ACC112 (cell line): ENCODE data around the gene VEGFB.

Source experiments
- H2AFZ ChIP-seq: fragments of 200-600 bp; sonication (generic); one replicate; pipeline ENCODE4 v1.6.0; 2017; ENCODE audit warnings: antibody characterized with exemption, low read length; ENCODE audit not compliant: unreplicated experiment
- H3K27ac ChIP-seq: fragments of 200-600 bp; sonication (generic); 2 replicates; pipeline ENCODE4 v1.5.1; 2014; ENCODE audit warnings: low read depth, mild to moderate bottlenecking, antibody characterized with exemption, low read length, moderate library complexity
- H3K27me3 ChIP-seq: fragments of 200-600 bp; sonication (generic); 2 replicates; pipeline ENCODE4 v1.6.1; 2014; ENCODE audit warnings: mild to moderate bottlenecking, antibody characterized with exemption, low read length, moderate library complexity, mixed read lengths; ENCODE audit not compliant: insufficient read depth
- H3K36me3 ChIP-seq: fragments of 200-600 bp; sonication (generic); 2 replicates; pipeline ENCODE4 v1.6.1; 2016; ENCODE audit warnings: mild to moderate bottlenecking, antibody characterized with exemption, low read length, moderate library complexity, mixed read lengths; ENCODE audit not compliant: insufficient read depth
- H3K4me1 ChIP-seq: fragments of 200-600 bp; sonication (generic); one replicate; pipeline ENCODE4 v1.6.1; 2016; ENCODE audit warnings: low read length, mixed read lengths; ENCODE audit not compliant: insufficient read depth, unreplicated experiment, control insufficient read depth
- H3K4me3 ChIP-seq: fragments of 200-600 bp; sonication (generic); 2 replicates; pipeline ENCODE4 v1.5.1; 2014; ENCODE audit warnings: mild to moderate bottlenecking, low read depth, low read length
- H3K79me2 ChIP-seq: fragments of 200-600 bp; sonication (generic); one replicate; pipeline ENCODE4 v1.6.0; 2016; ENCODE audit warnings: low read length; ENCODE audit not compliant: control insufficient read depth, unreplicated experiment, insufficient read depth

The VEGFB gene

GRCh38 chr11:64253481-64253880 is 19.1 kb downstream of the VEGFB start:
- Histone ChIP-seq H3K79me2 (peaks cover 21% of the 10 kb centered on the region), H3K36me3 (0 out of 2 replicates have a peak, but pooled peaks cover 4% of the 10 kb centered on the region), H2AFZ (no peak overlapping the region), H3K4me3 (no peak overlapping the region), H3K27ac (no peak overlapping the region), H3K4me1 (peaks cover 18% of the 10 kb centered on the region), H3K27me3 (no peaks in the 10 kb centered on the region)

GRCh38 chr11:64254326-64254725 is 19.9 kb downstream of the VEGFB start:
- H3K36me3 ChIP-seq: peaks cover 6% of the 10 kb centered on the region; the same call in 1 of the 2 replicates
- H3K4me1 ChIP-seq: peaks cover 18% of the 10 kb centered on the region
- no peaks in the 10 kb centered on the region for H3K27me3 ChIP-seq
- H2AFZ ChIP-seq: no peak overlapping the region
- H3K27ac ChIP-seq: no peak overlapping the region
- peaks cover 21% of the 10 kb centered on the region for H3K79me2 ChIP-seq
- no peak overlapping the region for H3K4me3 ChIP-seq

GRCh38 chr11:64255135-64256128 is 21.0 kb downstream of the VEGFB start:
- H3K4me3 ChIP-seq: no peak overlapping the region
- peaks cover 14% of the 10 kb centered on the region for H3K36me3 ChIP-seq
- peaks cover 21% of the 10 kb centered on the region for H3K79me2 ChIP-seq
- H2AFZ ChIP-seq: no peak overlapping the region
- peaks cover 18% of the 10 kb centered on the region for H3K4me1 ChIP-seq
- H3K27me3 ChIP-seq: no peaks in the 10 kb centered on the region
- no peak overlapping the region for H3K27ac ChIP-seq

- Histone ChIP-seq H3K79me2 (peaks cover 21% of the 10 kb centered on the region), H2AFZ (no peak overlapping the region), H3K4me1 (peaks cover 13% of the 10 kb centered on the region), H3K4me3 (no peak overlapping the region), H3K36me3 (peaks cover 14% of the 10 kb centered on the region), H3K27me3 (no peaks in the 10 kb centered on the region), H3K27ac (no peak overlapping the region)
Measured at GRCh38 chr11:64256300-64256699, 21.9 kb downstream of the VEGFB start.

- peaks cover 23% of the 10 kb centered on the region for H3K36me3 ChIP-seq
- peaks cover 16% of the 10 kb centered on the region for H3K4me1 ChIP-seq
Measured at GRCh38 chr11:64258356-64258755, 24.0 kb downstream of the VEGFB start.

GRCh38 chr11:64258946-64259532 is 24.7 kb downstream of the VEGFB start:
- Histone ChIP-seq H3K36me3 (peaks cover 23% of the 10 kb centered on the region), H3K79me2 (no peaks in the 10 kb centered on the region), H3K27ac (no peak overlapping the region), H3K4me1 (peaks cover 12% of the 10 kb centered on the region), H3K4me3 (no peak overlapping the region), H2AFZ (no peak overlapping the region), H3K27me3 (no peaks in the 10 kb centered on the region)

More at GRCh38 chr11:64258356-64258755, 24.0 kb downstream of the VEGFB start:
- H2AFZ ChIP-seq: no peak overlapping the region
- no peak overlapping the region for H3K27ac ChIP-seq
- no peaks in the 10 kb centered on the region for H3K27me3 ChIP-seq
- H3K4me3 ChIP-seq: no peak overlapping the region
- peaks cover 1% of the 10 kb centered on the region for H3K79me2 ChIP-seq

- no peak overlapping the region for H2AFZ ChIP-seq
- H3K36me3 ChIP-seq: peaks cover 23% of the 10 kb centered on the region
- H3K4me1 ChIP-seq: peaks cover 12% of the 10 kb centered on the region
- H3K27ac ChIP-seq: no peak overlapping the region
- H3K79me2 ChIP-seq: no peaks in the 10 kb centered on the region
- no peaks in the 10 kb centered on the region for H3K27me3 ChIP-seq
- H3K4me3 ChIP-seq: no peak overlapping the region
Measured at GRCh38 chr11:64259533-64260067, 25.2 kb downstream of the VEGFB start.

GRCh38 chr11:64260147-64260708 is 25.8 kb downstream of the VEGFB start:
- H2AFZ ChIP-seq: no peak overlapping the region
- H3K79me2 ChIP-seq: no peaks in the 10 kb centered on the region
- peaks cover 23% of the 10 kb centered on the region for H3K36me3 ChIP-seq
- H3K4me1 ChIP-seq: peaks cover 12% of the 10 kb centered on the region
- no peak overlapping the region for H3K27ac ChIP-seq
- no peak overlapping the region for H3K4me3 ChIP-seq
- no peaks in the 10 kb centered on the region for H3K27me3 ChIP-seq

- Histone ChIP-seq H3K4me3 (no peak overlapping the region), H3K79me2 (no peaks in the 10 kb centered on the region), H3K27me3 (no peaks in the 10 kb centered on the region), H2AFZ (no peak overlapping the region), H3K36me3 (peaks cover 19% of the 10 kb centered on the region), H3K4me1 (peaks cover 12% of the 10 kb centered on the region), H3K27ac (no peak overlapping the region)
Measured at GRCh38 chr11:64261556-64262080, 27.2 kb downstream of the VEGFB start.

GRCh38 chr11:64262271-64263002 is 28.1 kb downstream of the VEGFB start:
- Histone ChIP-seq H3K27ac (no peak overlapping the region), H3K36me3 (peaks cover 18% of the 10 kb centered on the region), H3K4me3 (no peak overlapping the region)

More at GRCh38 chr11:64262271-64263002, 28.1 kb downstream of the VEGFB start:
- Histone ChIP-seq H3K79me2 (no peaks in the 10 kb centered on the region), H3K4me1 (peaks cover 12% of the 10 kb centered on the region), H2AFZ (no peak overlapping the region), H3K27me3 (no peaks in the 10 kb centered on the region)
